H9 (cell line): Measurements from ENCODE around the gene NCEH1. TPM values are rescaled to one million over a fixed set of nuclear protein-coding genes. Genes with fewer than 3 reads are reported as not detected.

ENCODE experiments used
- DNase-seq: peaks from one replicate; pipeline ENCODE4 v3.0.0-alpha.2; 2017
- H2AFZ ChIP-seq: one replicate; pipeline ENCODE4 v1.6.1; 2013; ENCODE audit warnings: mild to moderate bottlenecking, low read length, control low read depth, moderate library complexity
- H2AK5ac ChIP-seq: 2 replicates; pipeline ENCODE4 v1.6.1; 2013; ENCODE audit warnings: low read length, control low read depth, mixed read lengths; ENCODE audit not compliant: insufficient read length
- H2BK120ac ChIP-seq: one replicate; pipeline ENCODE4 v1.6.1; 2013; ENCODE audit warnings: low read depth, mild to moderate bottlenecking, low read length, control low read depth, inconsistent platforms; ENCODE audit not compliant: poor library complexity, severe bottlenecking
- H2BK12ac ChIP-seq: 2 replicates; pipeline ENCODE4 v1.6.1; 2013; ENCODE audit warnings: low read length, control low read depth, mixed read lengths, low read depth; ENCODE audit not compliant: insufficient read length
- H2BK15ac ChIP-seq: 2 replicates; pipeline ENCODE4 v1.6.1; 2013; ENCODE audit warnings: low read depth, low read length, control low read depth
- H2BK20ac ChIP-seq: one replicate; pipeline ENCODE4 v1.6.1; 2013; ENCODE audit warnings: low read depth, mild to moderate bottlenecking, low read length, control low read depth, inconsistent platforms; ENCODE audit not compliant: poor library complexity, severe bottlenecking
- H2BK5ac ChIP-seq: 2 replicates; pipeline ENCODE4 v1.6.1; 2013; ENCODE audit warnings: low read length, control low read depth, mixed read lengths; ENCODE audit not compliant: insufficient read length
- H3K14ac ChIP-seq: 2 replicates; pipeline ENCODE4 v1.6.1; 2013; ENCODE audit warnings: low read length, control low read depth; ENCODE audit not compliant: insufficient read depth
- H3K18ac ChIP-seq: 2 replicates; pipeline ENCODE4 v1.6.1; 2013; ENCODE audit warnings: low read depth, mild to moderate bottlenecking, mixed read lengths, low read length, control low read depth; ENCODE audit not compliant: insufficient read length
- H3K23ac ChIP-seq: 2 replicates; pipeline ENCODE4 v1.6.1; 2013; ENCODE audit warnings: low read length, control low read depth, mixed read lengths, low read depth; ENCODE audit not compliant: insufficient read length
- H3K23me2 ChIP-seq: 2 replicates; pipeline ENCODE4 v1.6.1; 2013; ENCODE audit warnings: low read depth, mild to moderate bottlenecking, mixed read lengths, low read length, control low read depth; ENCODE audit not compliant: insufficient read length, poor library complexity, severe bottlenecking
- H3K27ac ChIP-seq: 2 replicates; pipeline ENCODE4 v1.5.1; 2013; ENCODE audit warnings: low read length, control low read depth, mixed read lengths, low read depth; ENCODE audit not compliant: insufficient read length
- H3K27me3 ChIP-seq: 2 replicates; pipeline ENCODE4 v1.6.1; 2013; ENCODE audit warnings: low read length, control low read depth, inconsistent platforms; ENCODE audit not compliant: insufficient read depth
- H3K4ac ChIP-seq: 2 replicates; pipeline ENCODE4 v1.6.1; 2013; ENCODE audit warnings: low read depth, mild to moderate bottlenecking, control low read depth, inconsistent platforms, low read length, moderate library complexity
- H3K4me1 ChIP-seq: 2 replicates; pipeline ENCODE4 v1.6.1; 2013; ENCODE audit warnings: low read length, control low read depth, inconsistent platforms; ENCODE audit not compliant: insufficient read depth
- H3K4me2 ChIP-seq: 2 replicates; pipeline ENCODE4 v1.6.1; 2013; ENCODE audit warnings: low read length, control low read depth, mixed read lengths; ENCODE audit not compliant: insufficient read length, insufficient read depth
- H3K56ac ChIP-seq: 2 replicates; pipeline ENCODE4 v1.6.1; 2013; ENCODE audit warnings: low read depth, mild to moderate bottlenecking, mixed read lengths, low read length, control low read depth; ENCODE audit not compliant: insufficient read length
- H3K79me1 ChIP-seq: 2 replicates; pipeline ENCODE4 v1.6.1; 2013; ENCODE audit warnings: low read depth, mild to moderate bottlenecking, moderate library complexity, low read length, control low read depth, inconsistent platforms; ENCODE audit not compliant: insufficient read depth, poor library complexity, severe bottlenecking
- H3K79me2 ChIP-seq: 2 replicates; pipeline ENCODE4 v1.6.1; 2013; ENCODE audit warnings: low read length, control low read depth, inconsistent platforms; ENCODE audit not compliant: insufficient read depth
- H3K9ac ChIP-seq: 2 replicates; pipeline ENCODE4 v1.6.1; 2013; ENCODE audit warnings: low read length, control low read depth, mixed read lengths; ENCODE audit not compliant: insufficient read length; ENCODE audit errors: extremely low read depth
- H3K9me3 ChIP-seq: one replicate; pipeline ENCODE4 v1.6.1; 2013; ENCODE audit warnings: low read depth, low read length, inconsistent platforms; ENCODE audit not compliant: control insufficient read depth
- H3T11ph ChIP-seq: one replicate; pipeline ENCODE4 v1.6.1; 2013; ENCODE audit warnings: mild to moderate bottlenecking, low read length, control low read depth, inconsistent platforms
- H4K20me1 ChIP-seq: one replicate; pipeline ENCODE4 v1.6.1; 2013; ENCODE audit not compliant: control insufficient read depth, insufficient read length, insufficient read depth
- H4K5ac ChIP-seq: 2 replicates; pipeline ENCODE4 v1.6.1; 2013; ENCODE audit warnings: low read depth, mild to moderate bottlenecking, mixed read lengths, low read length, control low read depth; ENCODE audit not compliant: insufficient read length
- H4K8ac ChIP-seq: replicated peaks from 2 replicates; pipeline ENCODE4 v1.6.1; 2013; ENCODE audit warnings: low read length, control low read depth, mixed read lengths, low read depth; ENCODE audit not compliant: insufficient read length
- H4K91ac ChIP-seq: 2 replicates; pipeline ENCODE4 v1.6.1; 2013; ENCODE audit warnings: low read depth, mild to moderate bottlenecking, moderate library complexity, mixed read lengths, low read length, control low read depth; ENCODE audit not compliant: insufficient read length
- H3K27ac Mint-ChIP-seq, 3 experiments: 2 replicates in 2 of 3; 3 replicates in 1 of 3; pipeline ENCODE4 v1.8.0; 2020 to 2021; ENCODE audit warnings: mixed read lengths in 3 of 3, mild to moderate bottlenecking in 1 of 3, moderate library complexity in 1 of 3
- H3K27me3 Mint-ChIP-seq: 2 replicates; pipeline ENCODE4 v1.8.0; 2021; ENCODE audit warnings: low read depth, mild to moderate bottlenecking, moderate library complexity, mixed read lengths
- H3K36me3 Mint-ChIP-seq, 3 experiments: 2 replicates in 2 of 3; 3 replicates in 1 of 3; pipeline ENCODE4 v1.8.0; 2020 to 2021; ENCODE audit warnings: low read depth in 3 of 3, mixed read lengths in 3 of 3; ENCODE audit not compliant: insufficient read depth in 1 of 3
- H3K4me1 Mint-ChIP-seq, 2 experiments: 2 replicates each; pipeline ENCODE4 v1.8.0; 2020; ENCODE audit warnings: mixed read lengths in 2 of 2
- H3K4me3 Mint-ChIP-seq, 2 experiments: 2 replicates in 1 of 2; 3 replicates in 1 of 2; pipeline ENCODE4 v1.8.0; 2020 to 2021; ENCODE audit warnings: mild to moderate bottlenecking in 2 of 2, mixed read lengths in 2 of 2, moderate library complexity in 1 of 2
- H3K9me3 Mint-ChIP-seq, 2 experiments: 2 replicates in 1 of 2; 3 replicates in 1 of 2; pipeline ENCODE4 v1.8.0; 2020; ENCODE audit warnings: mild to moderate bottlenecking in 2 of 2, mixed read lengths in 2 of 2, moderate library complexity in 1 of 2
- CTCF ChIP-seq: fragments of 200-600 bp; sonication (generic); conservative IDR thresholded peaks from 3 replicates; pipeline ENCODE4 v1.8.0; 2021; ENCODE audit warnings: antibody characterized with exemption, mild to moderate bottlenecking
- WGBS: extraction: QIAGEN DNeasy Blood & Tissue Kit; methylation state at CpG from one replicate; pipeline ENCODE4 v1.1.7; 2013; ENCODE audit warnings: missing lambda C conversion rate, low lambda C conversion rate, mixed read lengths; ENCODE audit not compliant: insufficient read length; ENCODE audit errors: extremely low coverage; 5-methylcytosine and 5-hydroxymethylcytosine counted together
- total RNA-seq: library from RNA; stranded (reverse); gene quantifications from 2 replicates; pipeline ENCODE4 v1.2.1, GENCODE V29; 2021

The NCEH1 gene
- total RNA-seq, 1 experiment from 2014 or later: 2.3 TPM

- no peak for DNase-seq
- H4K8ac ChIP-seq: no peak overlapping the region
- Mint-ChIP-seq H3K27me3 (no peaks in the 10 kb centered on the region), H3K27ac (no peak overlapping the region), H3K36me3 (no peaks in the 10 kb centered on the region; a peak in 1 of 7 replicates), H3K9me3 (no peaks in the 10 kb centered on the region; a peak in 1 of 5 replicates), H3K4me3 (no peak overlapping the region), H3K4me1 (peaks cover 8 to 18% of the 10 kb centered on the region in 2 experiments)
- H3K23me2 ChIP-seq: no peaks in the 10 kb centered on the region
- H3K18ac ChIP-seq: no peak overlapping the region
- H3K4me2 ChIP-seq: no peak overlapping the region
- H3K27me3 ChIP-seq: no peaks in the 10 kb centered on the region
- no peak overlapping the region for H4K5ac ChIP-seq
- no peak overlapping the region for H2BK20ac ChIP-seq
- no peak for TF ChIP-seq CTCF
- WGBS: no CpG with 5 or more reads among the region's 4 CpGs
- no peak overlapping the region for H3T11ph ChIP-seq
- H3K14ac ChIP-seq: no peak overlapping the region
- H2BK5ac ChIP-seq: no peak overlapping the region
- H4K91ac ChIP-seq: no peak overlapping the region
- H3K56ac ChIP-seq: no peak overlapping the region
- no peak overlapping the region for H2BK12ac ChIP-seq
- H3K4ac ChIP-seq: no peak overlapping the region
- H3K79me1 ChIP-seq: no peaks in the 10 kb centered on the region
- no peak overlapping the region for H2BK120ac ChIP-seq
- peaks cover 3% of the 10 kb centered on the region; the same call in 1 of the 2 replicates for H3K4me1 ChIP-seq
- H3K23ac ChIP-seq: no peak overlapping the region
- no peak overlapping the region for H2AFZ ChIP-seq
- no peak overlapping the region for H2BK15ac ChIP-seq
- H3K9ac ChIP-seq: no peak overlapping the region
- H2AK5ac ChIP-seq: no peak overlapping the region
- H3K79me2 ChIP-seq: no peaks in the 10 kb centered on the region
- H3K27ac ChIP-seq: no peak overlapping the region
- H4K20me1 ChIP-seq: no peaks in the 10 kb centered on the region
- no peaks in the 10 kb centered on the region for H3K9me3 ChIP-seq
Observed at GRCh38 chr3:172688588-172688987, 22.3 kb downstream of the NCEH1 start.
